ENCODE measurements around the gene ENTREP1.

Gene ENTREP1

GRCh38 chr9:69363191-69363590 is 38.2 kb downstream of the ENTREP1 start:
- in situ Hi-C loops (cut with HindIII; ENCODE audit: low sequenced_read_pairs), result no loop called here

- in situ Hi-C loops (cut with HindIII; ENCODE audit: low sequenced_read_pairs), result no loop called here
These were observed 39.6 kb downstream of the ENTREP1 start for GRCh38 chr9:69364510-69365150.

- in situ Hi-C loops (cut with HindIII; ENCODE audit: low sequenced_read_pairs), result no loop called here
These were observed 45.4 kb downstream of the ENTREP1 start for GRCh38 chr9:69370430-69370829.

- in situ Hi-C loops (cut with HindIII; ENCODE audit: low sequenced_read_pairs), result no loop called here
These were observed 46.0 kb downstream of the ENTREP1 start for GRCh38 chr9:69371001-69371400.

- in situ Hi-C loops (cut with HindIII; ENCODE audit: low sequenced_read_pairs), result no loop called here
These were observed 51.6 kb downstream of the ENTREP1 start for GRCh38 chr9:69376651-69377050.

GRCh38 chr9:69377291-69377690 is 52.3 kb downstream of the ENTREP1 start:
- in situ Hi-C loops (cut with HindIII; ENCODE audit: low sequenced_read_pairs), result no loop called here

GRCh38 chr9:69377981-69378380 is 53.0 kb downstream of the ENTREP1 start:
- in situ Hi-C loops (cut with HindIII; ENCODE audit: low sequenced_read_pairs), result no loop called here

GRCh38 chr9:69379270-69379982 is 54.4 kb downstream of the ENTREP1 start:
- in situ Hi-C loops (cut with HindIII; ENCODE audit: low sequenced_read_pairs), result no loop called here

GRCh38 chr9:69380301-69380700 is 55.3 kb downstream of the ENTREP1 start:
- in situ Hi-C loops (cut with HindIII; ENCODE audit: low sequenced_read_pairs), result no loop called here

- in situ Hi-C loops (cut with HindIII; ENCODE audit: low sequenced_read_pairs), result no loop called here
These were observed 55.8 kb downstream of the ENTREP1 start for GRCh38 chr9:69380811-69381210.

GRCh38 chr9:69382135-69382534 is 57.1 kb downstream of the ENTREP1 start:
- in situ Hi-C loops (cut with HindIII; ENCODE audit: low sequenced_read_pairs), result no loop called here

GRCh38 chr9:69385581-69386033 is 60.6 kb downstream of the ENTREP1 start:
- in situ Hi-C loops (cut with HindIII; ENCODE audit: low sequenced_read_pairs), result no loop called here

GRCh38 chr9:69386651-69387050 is 61.6 kb downstream of the ENTREP1 start:
- in situ Hi-C loops (cut with HindIII; ENCODE audit: low sequenced_read_pairs), result no loop called here

GRCh38 chr9:69388596-69388995 is 63.6 kb downstream of the ENTREP1 start:
- in situ Hi-C loops (cut with HindIII; ENCODE audit: low sequenced_read_pairs), result no loop called here

GRCh38 chr9:69389437-69389995 is 64.5 kb downstream of the ENTREP1 start:
- in situ Hi-C loops (cut with HindIII; ENCODE audit: low sequenced_read_pairs), result no loop called here

GRCh38 chr9:69391487-69391886 is 66.5 kb downstream of the ENTREP1 start:
- in situ Hi-C loops (cut with HindIII; ENCODE audit: low sequenced_read_pairs), result loop anchor here (5.0 kb wide), 1 partner anchor 44 kb away; no protein-coding TSS in a partner anchor

- in situ Hi-C loops (cut with HindIII; ENCODE audit: low sequenced_read_pairs), result loop anchor here (5.0 kb wide), 1 partner anchor 45 kb away; no protein-coding TSS in a partner anchor
These were observed 66.9 kb downstream of the ENTREP1 start for GRCh38 chr9:69391946-69392345.

- in situ Hi-C loops (cut with HindIII; ENCODE audit: low sequenced_read_pairs), result loop anchor here (5.0 kb wide), 1 partner anchor 46 kb away; no protein-coding TSS in a partner anchor
These were observed 67.8 kb downstream of the ENTREP1 start for GRCh38 chr9:69392826-69393225.

GRCh38 chr9:69393425-69393824 is 68.4 kb downstream of the ENTREP1 start:
- in situ Hi-C loops (cut with HindIII; ENCODE audit: low sequenced_read_pairs), result loop anchor here (5.0 kb wide), 1 partner anchor 46 kb away; no protein-coding TSS in a partner anchor

GRCh38 chr9:69395718-69396117 is 70.7 kb downstream of the ENTREP1 start:
- in situ Hi-C loops (cut with HindIII; ENCODE audit: low sequenced_read_pairs), result no loop called here

- in situ Hi-C loops (cut with HindIII; ENCODE audit: low sequenced_read_pairs), result no loop called here
These were observed 71.7 kb downstream of the ENTREP1 start for GRCh38 chr9:69396759-69397158.
